Measurements from ENCODE around the gene IGSF3. TPM values are rescaled to one million over a fixed set of nuclear protein-coding genes. Genes with fewer than 3 reads are reported as not detected.
"Not testable (repeated sequence)": the region's sequence is repeated elsewhere in the genome, so short reads cannot be mapped to it uniquely, and the experiment has no call there.

Gene IGSF3
- total RNA-seq, 1 experiment from 2014 or later: 3.5 TPM

GRCh38 chr1:116591006-116591950 lies 76.3 kb downstream of the IGSF3 start:
- H3K27ac Mint-ChIP-seq (ENCODE audit: low read depth, unreplicated experiment); BruUV-seq (replicated peaks); H3K36me3 Mint-ChIP-seq (ENCODE audit: insufficient read depth, unreplicated experiment); intact Hi-C loops (cut with micrococcal nuclease); H3K27me3 Mint-ChIP-seq (ENCODE audit: insufficient read depth, unreplicated experiment); H3K9me3 Mint-ChIP-seq (ENCODE audit: unreplicated experiment); DNase-seq (ENCODE audit: unreplicated experiment); H3K4me3 Mint-ChIP-seq (ENCODE audit: unreplicated experiment); POLR2A ChIA-PET: not testable (repeated sequence)
- CTCF ChIA-PET: interaction anchor here (1.7 kb wide), 1 partner anchor 17 kb away, joined by 5 read pairs; no protein-coding TSS in a partner anchor
- H3K4me1 Mint-ChIP-seq (ENCODE audit: insufficient read depth, unreplicated experiment): peaks cover 13% of the 10 kb centered on the region

- H3K4me1 Mint-ChIP-seq (ENCODE audit: insufficient read depth, unreplicated experiment); BruUV-seq (replicated peaks); intact Hi-C loops (cut with micrococcal nuclease); DNase-seq (ENCODE audit: unreplicated experiment); H3K27ac Mint-ChIP-seq (ENCODE audit: low read depth, unreplicated experiment); POLR2A ChIA-PET; H3K9me3 Mint-ChIP-seq (ENCODE audit: unreplicated experiment); CTCF ChIA-PET; H3K36me3 Mint-ChIP-seq (ENCODE audit: insufficient read depth, unreplicated experiment); H3K4me3 Mint-ChIP-seq (ENCODE audit: unreplicated experiment); H3K27me3 Mint-ChIP-seq (ENCODE audit: insufficient read depth, unreplicated experiment): not testable (repeated sequence)
These were observed 77.1 kb downstream of the IGSF3 start for GRCh38 chr1:116590359-116591005.

- CTCF ChIA-PET: interaction anchor here (0.7 kb wide), 1 partner anchor 33 kb away, joined by 3 read pairs; no protein-coding TSS in a partner anchor
- DNase-seq (ENCODE audit: unreplicated experiment): peak; percentile 49
- BruUV-seq (replicated peaks): not testable (repeated sequence)
These were observed 78.3 kb downstream of the IGSF3 start for GRCh38 chr1:116589101-116589735.

GRCh38 chr1:116587501-116588227 lies 79.9 kb downstream of the IGSF3 start:
- intact Hi-C loops (cut with micrococcal nuclease): no loop called here
- no peak for TF ChIP-seq CTCF (IDR thresholded peaks at IDR 0.05; ENCODE audit: unreplicated experiment)
- no peaks in the 10 kb centered on the region for H3K9me3 Mint-ChIP-seq (ENCODE audit: unreplicated experiment)
- H3K27me3 Mint-ChIP-seq (ENCODE audit: insufficient read depth, unreplicated experiment): no peaks in the 10 kb centered on the region
- peaks cover 6% of the 10 kb centered on the region for H3K36me3 Mint-ChIP-seq (ENCODE audit: insufficient read depth, unreplicated experiment)
- no peak overlapping the region for H3K4me3 Mint-ChIP-seq (ENCODE audit: unreplicated experiment)
- CTCF ChIA-PET: interaction anchor here (0.9 kb wide), 1 partner anchor 8 kb away, joined by 3 read pairs; no protein-coding TSS in a partner anchor
- H3K4me1 Mint-ChIP-seq (ENCODE audit: insufficient read depth, unreplicated experiment): peaks cover 9% of the 10 kb centered on the region
- no peak for DNase-seq (ENCODE audit: unreplicated experiment)
- no TSS peak for BruUV-seq (replicated peaks)
- H3K27ac Mint-ChIP-seq (ENCODE audit: low read depth, unreplicated experiment): no peak overlapping the region
- POLR2A ChIA-PET: no interaction called here

More at GRCh38 chr1:116589101-116589735, 78.3 kb downstream of the IGSF3 start:
- H3K4me1 Mint-ChIP-seq (ENCODE audit: insufficient read depth, unreplicated experiment); H3K27ac Mint-ChIP-seq (ENCODE audit: low read depth, unreplicated experiment); H3K9me3 Mint-ChIP-seq (ENCODE audit: unreplicated experiment); H3K36me3 Mint-ChIP-seq (ENCODE audit: insufficient read depth, unreplicated experiment); intact Hi-C loops (cut with micrococcal nuclease); H3K4me3 Mint-ChIP-seq (ENCODE audit: unreplicated experiment); H3K27me3 Mint-ChIP-seq (ENCODE audit: insufficient read depth, unreplicated experiment): not testable (repeated sequence)
- POLR2A ChIA-PET: interaction anchor here (0.6 to 0.7 kb wide), 3 partner anchors 410 to 473 kb away, joined by 3 read pairs; no protein-coding TSS in a partner anchor

- no peak for DNase-seq (ENCODE audit: unreplicated experiment)
- POLR2A ChIA-PET: no interaction called here
- CTCF ChIA-PET: interaction anchor here (0.7 to 0.9 kb wide), 2 partner anchors 9 to 95 kb away, joined by 3 to 4 read pairs; no protein-coding TSS in a partner anchor
- no peaks in the 10 kb centered on the region for H3K27me3 Mint-ChIP-seq (ENCODE audit: insufficient read depth, unreplicated experiment)
- BruUV-seq (replicated peaks): no TSS peak
- no peak for TF ChIP-seq CTCF (IDR thresholded peaks at IDR 0.05; ENCODE audit: unreplicated experiment)
- no peak overlapping the region for H3K4me3 Mint-ChIP-seq (ENCODE audit: unreplicated experiment)
- no peak overlapping the region for H3K27ac Mint-ChIP-seq (ENCODE audit: low read depth, unreplicated experiment)
- intact Hi-C loops (cut with micrococcal nuclease): no loop called here
- peaks cover 6% of the 10 kb centered on the region for H3K36me3 Mint-ChIP-seq (ENCODE audit: insufficient read depth, unreplicated experiment)
- peaks cover 9% of the 10 kb centered on the region for H3K4me1 Mint-ChIP-seq (ENCODE audit: insufficient read depth, unreplicated experiment)
- H3K9me3 Mint-ChIP-seq (ENCODE audit: unreplicated experiment): no peaks in the 10 kb centered on the region
These were observed 80.8 kb downstream of the IGSF3 start for GRCh38 chr1:116586741-116587143.

All from MCF 10A (cell line).